ENCODE measurements around the gene ATP4B. TPM values are rescaled to one million over a fixed set of nuclear protein-coding genes. Genes with fewer than 3 reads are reported as not detected.
A peak's percentile ranks its signal among the peaks of the same experiment; 100 is the strongest.

Gene ATP4B
- total RNA-seq, 4 donors from 2014 or later, result not detected

- Histone ChIP-seq H3K4me1 (no peaks in the 10 kb centered on the region), H3K9me3 (no peaks in the 10 kb centered on the region), H3K27me3 (no peaks in the 10 kb centered on the region), H3K4me3 (no peak overlapping the region), H3K36me3 (peaks cover 0 to 4% (median 0%) of the 10 kb centered on the region in 3 donors), H3K27ac (no peak overlapping the region)
- TF ChIP-seq POLR2A (IDR thresholded peaks at IDR 0.05) (no peak), CTCF (IDR thresholded peaks at IDR 0.05) (no peak)
- DNase-seq, result no peak
Observed at GRCh38 chr13:113603116-113603710, 54.8 kb downstream of the ATP4B start.

- Histone ChIP-seq H3K4me3 (no peak overlapping the region), H3K27ac (no peak overlapping the region), H3K36me3 (peaks cover 0 to 8% (median 0%) of the 10 kb centered on the region in 3 donors), H3K4me1 (no peaks in the 10 kb centered on the region), H3K27me3 (no peaks in the 10 kb centered on the region), H3K9me3 (no peaks in the 10 kb centered on the region)
- DNase-seq, result no peak
- TF ChIP-seq POLR2A (IDR thresholded peaks at IDR 0.05) (no peak), CTCF (IDR thresholded peaks at IDR 0.05) (no peak)
Observed at GRCh38 chr13:113602291-113602988, 55.6 kb downstream of the ATP4B start.

GRCh38 chr13:113601166-113602070, 56.6 kb downstream of the ATP4B start:
- DNase-seq, result peak in 1 of 3 donors; percentile 31
- no peaks in the 10 kb centered on the region for H3K27me3 ChIP-seq
- peaks cover 0 to 16% (median 0%) of the 10 kb centered on the region in 3 donors for H3K36me3 ChIP-seq
- TF ChIP-seq CTCF (IDR thresholded peaks at IDR 0.05), result no peak
- TF ChIP-seq POLR2A (IDR thresholded peaks at IDR 0.05), result no peak
- no peak overlapping the region for H3K27ac ChIP-seq
- no peaks in the 10 kb centered on the region for H3K4me1 ChIP-seq
- H3K9me3 ChIP-seq, result no peaks in the 10 kb centered on the region
- no peak overlapping the region for H3K4me3 ChIP-seq

GRCh38 chr13:113599391-113599790, 58.6 kb downstream of the ATP4B start:
- no peak overlapping the region for H3K4me3 ChIP-seq
- peak in 1 of 3 donors; percentile 25 for DNase-seq
- no peak overlapping the region for H3K27ac ChIP-seq
- no peaks in the 10 kb centered on the region for H3K9me3 ChIP-seq
- no peaks in the 10 kb centered on the region for H3K4me1 ChIP-seq
- TF ChIP-seq CTCF (IDR thresholded peaks at IDR 0.05), result no peak
- H3K27me3 ChIP-seq, result no peaks in the 10 kb centered on the region
- H3K36me3 ChIP-seq, result peaks cover 0 to 26% (median 0%) of the 10 kb centered on the region in 3 donors

Other genes starting within 250 kb of the ATP4B start
- gene ADPRHL1, start 204.7 kb downstream of the ATP4B start, total RNA-seq, result 10 to 100 TPM in 1 of 4 donors, 1 to 10 TPM in 2, not detected in 1; 3.9 to 15.2 (median 5.8) TPM
- gene DCUN1D2, start 167.5 kb downstream of the ATP4B start, total RNA-seq, result 10 to 100 TPM; 23.9 to 29.1 (median 26.9) TPM
- 10 to 100 TPM; 37.0 to 75.1 (median 48.0) TPM for gene TFDP1, start 73.4 kb downstream of the ATP4B start, total RNA-seq
- 1 to 10 TPM in 1 of 4 donors, under 1 TPM in 1, not detected in 2; 0.88 to 1.7 TPM for gene GRK1, start 9.0 kb upstream of the ATP4B start, total RNA-seq
- 10 to 100 TPM in 1 of 4 donors, 1 to 10 TPM in 2, not detected in 1; 1.8 to 17.3 (median 3.5) TPM for gene TMEM255B, start 101.0 kb upstream of the ATP4B start, total RNA-seq
- gene GAS6, start 205.9 kb upstream of the ATP4B start, total RNA-seq, result 100 to 1,000 TPM; 132 to 226 (median 154) TPM